Measurements from ENCODE around the gene RSPH3. TPM values are rescaled to one million over a fixed set of nuclear protein-coding genes. Genes with fewer than 3 reads are reported as not detected.

The RSPH3 gene
- total RNA-seq, 1 donor from 2014 or later: 17.2 TPM

- no peak for DNase-seq
- no peaks in the 10 kb centered on the region for H3K4me1 ChIP-seq
- H3K27me3 ChIP-seq: no peaks in the 10 kb centered on the region
- H3K9me3 ChIP-seq: no peaks in the 10 kb centered on the region
- no peak overlapping the region for H3K4me3 ChIP-seq
- no peak for ATAC-seq
- no peaks in the 10 kb centered on the region for H3K36me3 ChIP-seq
- intact Hi-C loops (cut with DNase I): no loop called here
- no peak overlapping the region for H3K27ac ChIP-seq
- no peak for TF ChIP-seq CTCF (IDR thresholded peaks at IDR 0.05)
These were observed 58.8 kb downstream of the RSPH3 start for GRCh38 chr6:158941246-158941645.

GRCh38 chr6:158939255-158940159 lies 60.5 kb downstream of the RSPH3 start:
- H3K4me1 ChIP-seq: no peaks in the 10 kb centered on the region
- ATAC-seq (peak; percentile 72), DNase-seq (peak; percentile 68)
- intact Hi-C loops (cut with DNase I): no loop called here
- no peaks in the 10 kb centered on the region for H3K9me3 ChIP-seq
- no peak for TF ChIP-seq CTCF (IDR thresholded peaks at IDR 0.05)
- H3K36me3 ChIP-seq: no peaks in the 10 kb centered on the region
- H3K27me3 ChIP-seq: no peaks in the 10 kb centered on the region
- no peak overlapping the region for H3K27ac ChIP-seq
- peak overlapping the region; percentile 27 for H3K4me3 ChIP-seq

DNA sequence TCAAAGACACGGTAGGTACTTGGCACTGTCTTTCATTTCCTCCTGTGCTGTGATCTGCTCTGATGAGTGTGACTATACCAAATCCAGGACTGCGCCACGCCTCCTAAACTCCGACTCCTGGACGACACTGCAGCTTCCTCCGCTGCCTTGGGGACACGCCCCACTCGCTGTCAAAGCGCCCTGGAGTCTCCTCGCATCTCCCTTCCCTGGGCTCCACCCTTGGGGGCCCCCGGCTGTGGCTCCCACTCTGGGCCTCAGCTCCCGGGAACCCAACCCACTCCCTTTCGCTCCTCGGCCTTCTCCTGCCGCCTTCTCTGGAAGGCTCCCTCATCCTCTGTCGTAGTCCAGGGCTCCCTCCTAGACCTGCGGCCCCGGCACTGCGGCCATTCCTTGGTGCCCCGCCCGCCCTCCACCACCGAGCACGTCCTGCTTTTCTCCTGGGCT lies 61.2 kb downstream of the RSPH3 start:
- intact Hi-C loops (cut with DNase I): no loop called here
- no peak for DNase-seq
- no peak for TF ChIP-seq CTCF (IDR thresholded peaks at IDR 0.05)
- Histone ChIP-seq H3K4me1 (no peaks in the 10 kb centered on the region), H3K9me3 (no peaks in the 10 kb centered on the region), H3K36me3 (no peaks in the 10 kb centered on the region), H3K27me3 (no peaks in the 10 kb centered on the region), H3K27ac (no peak overlapping the region), H3K4me3 (peak overlapping the region; percentile 27)
- peak; percentile 80 for ATAC-seq

- no peaks in the 10 kb centered on the region for H3K9me3 ChIP-seq
- TF ChIP-seq CTCF (IDR thresholded peaks at IDR 0.05): no peak
- H3K27ac ChIP-seq: no peak overlapping the region
- intact Hi-C loops (cut with DNase I): no loop called here
- ATAC-seq (no peak), DNase-seq (no peak)
- H3K4me1 ChIP-seq: no peaks in the 10 kb centered on the region
- no peaks in the 10 kb centered on the region for H3K36me3 ChIP-seq
- H3K4me3 ChIP-seq: no peak overlapping the region
- no peaks in the 10 kb centered on the region for H3K27me3 ChIP-seq
These were observed 61.8 kb downstream of the RSPH3 start for GRCh38 chr6:158938220-158938619.

- no peaks in the 10 kb centered on the region for H3K4me1 ChIP-seq
- no peak overlapping the region for H3K27ac ChIP-seq
- H3K36me3 ChIP-seq: no peaks in the 10 kb centered on the region
- DNase-seq (no peak), ATAC-seq (no peak)
- no peak overlapping the region for H3K4me3 ChIP-seq
- no peaks in the 10 kb centered on the region for H3K27me3 ChIP-seq
- TF ChIP-seq CTCF (IDR thresholded peaks at IDR 0.05): no peak
- no peaks in the 10 kb centered on the region for H3K9me3 ChIP-seq
- intact Hi-C loops (cut with DNase I): no loop called here
These were observed 65.8 kb downstream of the RSPH3 start for GRCh38 chr6:158934157-158934556.
